Measurements from ENCODE around the gene SETD1A. TPM values are rescaled to one million over a fixed set of nuclear protein-coding genes. Genes with fewer than 3 reads are reported as not detected.

The SETD1A gene
- polyA plus RNA-seq, 1 donor (not counting 4 experiments of a cell fraction or from before 2014, with no cell fraction given), result 1.1 TPM

DNA sequence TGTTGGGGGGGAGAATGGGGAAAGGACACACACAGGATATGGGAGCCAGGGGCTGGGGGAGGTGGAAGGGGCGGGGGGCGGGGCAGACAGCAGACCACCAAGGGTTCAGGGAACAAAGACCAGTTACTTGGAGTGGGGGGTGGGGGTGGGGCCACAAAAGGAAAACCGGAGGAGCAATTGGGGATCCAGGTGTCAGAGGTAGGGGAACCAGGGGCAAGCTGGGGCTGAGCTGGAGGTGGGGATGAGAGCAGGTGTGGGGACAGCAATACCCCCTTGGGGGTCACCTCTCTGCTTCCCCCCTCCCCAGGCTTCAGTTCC lies 10.1 kb upstream of the SETD1A start:
- Histone ChIP-seq H3K9ac (ENCODE audit: control insufficient read depth, extremely low read depth, insufficient read depth, low read length) (no peak overlapping the region), H3K27ac (ENCODE audit: control insufficient read depth, insufficient read depth, low read length) (no peak overlapping the region), H3K27me3 (ENCODE audit: control insufficient read depth, extremely low read depth, insufficient read depth, low read length) (no peaks in the 10 kb centered on the region), H2AFZ (ENCODE audit: control insufficient read depth, low read length) (no peak overlapping the region), H3K9me1 (ENCODE audit: control insufficient read depth, extremely low read depth, insufficient read depth, low read length) (no peaks in the 10 kb centered on the region), H3K9me3 (ENCODE audit: control insufficient read depth, low read depth, low read length) (no peaks in the 10 kb centered on the region), H3K4me2 (ENCODE audit: control insufficient read depth, extremely low read depth, insufficient read depth, low read depth, low read length) (no peak overlapping the region), H3K79me2 (ENCODE audit: control insufficient read depth, insufficient read depth, low read length) (no peaks in the 10 kb centered on the region), H4K20me1 (ENCODE audit: control insufficient read depth, extremely low read depth, insufficient read depth, low read length) (no peaks in the 10 kb centered on the region), H3K4me1 (ENCODE audit: control insufficient read depth, extremely low read depth, insufficient read depth, low read length) (peaks cover 19% of the 10 kb centered on the region), H3K4me3 (ENCODE audit: control insufficient read depth in 2 of 3, extremely low read depth in 1 of 3, insufficient read depth in 2 of 3, low read depth in 1 of 3, low read length in 3 of 3) (no peak overlapping the region), H3K36me3 (ENCODE audit: control insufficient read depth in 2 of 2, extremely low read depth in 1 of 2, insufficient read depth in 2 of 2, low read length in 2 of 2) (peaks cover 17 to 19% of the 10 kb centered on the region in 2 experiments)
- FAIRE-seq (no peak), DNase-seq (ENCODE audit: low read depth, low spot score) (no peak)
- TF ChIP-seq EZH2 (IDR thresholded peaks at IDR 0.05; ENCODE audit: low read length), result no peak
- TF ChIP-seq, protein P1, sequence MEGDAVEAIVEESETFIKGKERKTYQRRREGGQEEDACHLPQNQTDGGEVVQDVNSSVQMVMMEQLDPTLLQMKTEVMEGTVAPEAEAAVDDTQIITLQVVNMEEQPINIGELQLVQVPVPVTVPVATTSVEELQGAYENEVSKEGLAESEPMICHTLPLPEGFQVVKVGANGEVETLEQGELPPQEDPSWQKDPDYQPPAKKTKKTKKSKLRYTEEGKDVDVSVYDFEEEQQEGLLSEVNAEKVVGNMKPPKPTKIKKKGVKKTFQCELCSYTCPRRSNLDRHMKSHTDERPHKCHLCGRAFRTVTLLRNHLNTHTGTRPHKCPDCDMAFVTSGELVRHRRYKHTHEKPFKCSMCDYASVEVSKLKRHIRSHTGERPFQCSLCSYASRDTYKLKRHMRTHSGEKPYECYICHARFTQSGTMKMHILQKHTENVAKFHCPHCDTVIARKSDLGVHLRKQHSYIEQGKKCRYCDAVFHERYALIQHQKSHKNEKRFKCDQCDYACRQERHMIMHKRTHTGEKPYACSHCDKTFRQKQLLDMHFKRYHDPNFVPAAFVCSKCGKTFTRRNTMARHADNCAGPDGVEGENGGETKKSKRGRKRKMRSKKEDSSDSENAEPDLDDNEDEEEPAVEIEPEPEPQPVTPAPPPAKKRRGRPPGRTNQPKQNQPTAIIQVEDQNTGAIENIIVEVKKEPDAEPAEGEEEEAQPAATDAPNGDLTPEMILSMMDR (optimal IDR thresholded peaks at IDR 0.05 in 1 of 3, IDR thresholded peaks at IDR 0.05 in 1 of 3, conservative IDR thresholded peaks at IDR 0.05 in 1 of 3; ENCODE audit: extremely low read depth in 1 of 3, insufficient read depth in 2 of 3, low read length in 3 of 3), result no peak
- dilution Hi-C loops (cut with MboI; ENCODE audit: extremely low pct_ligation_motif_present, low sequenced_read_pairs), result no loop called here

DNA sequence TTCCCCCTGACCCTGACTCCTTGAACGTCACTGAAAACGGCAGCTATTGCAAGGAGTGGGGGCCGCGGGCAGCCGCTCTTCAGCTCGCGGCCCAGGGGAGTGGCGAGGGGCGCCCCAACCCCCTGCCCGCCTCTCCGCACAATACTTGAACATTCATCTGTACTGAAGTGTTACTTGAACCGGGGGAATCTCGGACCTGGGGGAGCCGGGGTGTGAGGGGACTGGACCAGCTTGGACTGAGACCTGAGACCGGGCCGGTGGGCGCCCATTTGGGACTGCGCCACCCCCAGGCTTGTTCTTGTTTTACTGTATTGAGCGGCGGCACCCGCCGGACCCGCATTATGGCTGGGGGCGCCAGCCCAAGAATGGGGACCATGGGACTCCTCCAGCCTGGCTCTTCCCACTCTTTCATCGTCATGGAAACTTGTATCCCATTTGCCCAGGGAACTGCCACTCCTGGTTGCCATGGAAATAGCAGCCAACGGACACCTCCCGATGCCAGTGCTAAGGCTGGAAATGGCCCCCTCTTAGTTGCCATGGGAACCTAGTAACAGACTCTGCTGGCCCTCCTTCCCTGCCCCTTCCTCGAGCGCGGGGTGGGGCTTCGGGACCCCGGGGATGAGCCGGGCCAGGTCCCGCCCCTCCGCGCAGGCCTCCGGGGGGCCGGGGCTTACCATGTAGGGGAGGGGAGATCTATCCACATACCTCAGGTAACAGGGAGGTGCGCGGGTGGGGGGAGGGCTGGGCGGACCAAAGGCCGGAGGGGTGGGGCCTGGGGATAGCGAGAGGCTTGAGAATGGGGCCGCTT lies 9.5 kb upstream of the SETD1A start:
- Histone ChIP-seq H3K27ac (ENCODE audit: control insufficient read depth, insufficient read depth, low read length) (no peak overlapping the region), H3K4me3 (ENCODE audit: control insufficient read depth in 2 of 3, extremely low read depth in 1 of 3, insufficient read depth in 2 of 3, low read depth in 1 of 3, low read length in 3 of 3) (peak overlapping the region in 2 of 3 experiments; percentile 50 to 84), H3K79me2 (ENCODE audit: control insufficient read depth, insufficient read depth, low read length) (no peaks in the 10 kb centered on the region), H2AFZ (ENCODE audit: control insufficient read depth, low read length) (no peak overlapping the region), H3K9me3 (ENCODE audit: control insufficient read depth, low read depth, low read length) (no peaks in the 10 kb centered on the region), H4K20me1 (ENCODE audit: control insufficient read depth, extremely low read depth, insufficient read depth, low read length) (no peaks in the 10 kb centered on the region), H3K4me1 (ENCODE audit: control insufficient read depth, extremely low read depth, insufficient read depth, low read length) (peaks cover 19% of the 10 kb centered on the region), H3K9ac (ENCODE audit: control insufficient read depth, extremely low read depth, insufficient read depth, low read length) (peak overlapping the region; percentile 83), H3K9me1 (ENCODE audit: control insufficient read depth, extremely low read depth, insufficient read depth, low read length) (no peaks in the 10 kb centered on the region), H3K27me3 (ENCODE audit: control insufficient read depth, extremely low read depth, insufficient read depth, low read length) (no peaks in the 10 kb centered on the region), H3K4me2 (ENCODE audit: control insufficient read depth, extremely low read depth, insufficient read depth, low read depth, low read length) (peak overlapping the region; percentile 84), H3K36me3 (ENCODE audit: control insufficient read depth in 2 of 2, extremely low read depth in 1 of 2, insufficient read depth in 2 of 2, low read length in 2 of 2) (peaks cover 13 to 16% of the 10 kb centered on the region in 2 experiments)
- dilution Hi-C loops (cut with MboI; ENCODE audit: extremely low pct_ligation_motif_present, low sequenced_read_pairs), result no loop called here
- DNase-seq (ENCODE audit: low read depth, low spot score) (no peak), FAIRE-seq (no peak)
- TF ChIP-seq, protein P1 (optimal IDR thresholded peaks at IDR 0.05 in 1 of 3, IDR thresholded peaks at IDR 0.05 in 1 of 3, conservative IDR thresholded peaks at IDR 0.05 in 1 of 3; ENCODE audit: extremely low read depth in 1 of 3, insufficient read depth in 2 of 3, low read length in 3 of 3), result no peak
- TF ChIP-seq EZH2 (IDR thresholded peaks at IDR 0.05; ENCODE audit: low read length), result no peak

Data from keratinocyte (primary cell).